CD4-positive, alpha-beta T cell (primary cell): ENCODE data around the gene DCDC1. TPM values are rescaled to one million over a fixed set of nuclear protein-coding genes. Genes with fewer than 3 reads are reported as not detected.

ENCODE experiments used
- ATAC-seq: fragments of 200-7000 bp; cut with Tn5 transposase; one replicate; pipeline ENCODE4 v1.10.0; 2022; ENCODE audit warnings: mild to moderate bottlenecking; ENCODE audit not compliant: poor library complexity
- CTCF ChIA-PET: fragments of 350-600 bp; sonication (Branson Sonifier 250); formaldehyde crosslinking; loops from one replicate; lab custom pipeline; 2021; ENCODE audit warnings: antibody characterized with exemption, inconsistent platforms; lab: Charles Lee
- POLR2A ChIA-PET: fragments of 350-600 bp; sonication (Branson Sonifier 250); formaldehyde crosslinking; loops from one replicate; lab custom pipeline; 2021; ENCODE audit warnings: antibody characterized with exemption, inconsistent platforms; lab: Charles Lee
- DNase-seq, 14 experiments: peaks; one replicate each; pipeline ENCODE4 v3.0.0-alpha.2; 2013 to 2020; ENCODE audit warnings: mixed read lengths in 2 of 14
- H3K27ac ChIP-seq, 2 donors: one replicate each; pipeline versions ENCODE4 v1.5.1 to v1.7.0; 2013; ENCODE audit warnings: low read length in 2 of 2, low read depth in 1 of 2, mild to moderate bottlenecking in 1 of 2
- H3K27me3 ChIP-seq, 2 experiments: 1 replicate in 1 of 2; 2 replicates in 1 of 2; pipeline versions ENCODE4 v1.6.1 to v1.7.0; 2013; ENCODE audit warnings: low read length in 2 of 2, control low read depth in 1 of 2, mild to moderate bottlenecking in 1 of 2, moderate library complexity in 1 of 2; ENCODE audit not compliant: insufficient read depth in 2 of 2, control insufficient read depth in 1 of 2
- H3K36me3 ChIP-seq: one replicate; pipeline ENCODE4 v1.6.1; 2013; ENCODE audit warnings: low read length, control low read depth; ENCODE audit not compliant: insufficient read depth
- H3K4me1 ChIP-seq: one replicate; pipeline ENCODE4 v1.6.1; 2013; ENCODE audit warnings: low read length, control low read depth; ENCODE audit not compliant: insufficient read depth
- H3K4me3 ChIP-seq: one replicate; pipeline ENCODE4 v1.5.1; 2013; ENCODE audit warnings: mild to moderate bottlenecking, low read length, moderate library complexity
- H3K9me3 ChIP-seq, 2 experiments: 1 replicate in 1 of 2; 2 replicates in 1 of 2; pipeline versions ENCODE4 v1.6.1 to v1.7.0; 2013; ENCODE audit warnings: low read length in 2 of 2, mild to moderate bottlenecking in 2 of 2, control low read depth in 1 of 2, moderate library complexity in 1 of 2; ENCODE audit not compliant: control insufficient read depth in 1 of 2, insufficient read depth in 1 of 2
- H3K27ac Mint-ChIP-seq: one replicate; pipeline ENCODE4 v1.8.0; 2020; ENCODE audit warnings: mixed read lengths
- H3K27me3 Mint-ChIP-seq: one replicate; pipeline ENCODE4 v1.8.0; 2021; ENCODE audit warnings: mixed read lengths
- H3K36me3 Mint-ChIP-seq: one replicate; pipeline ENCODE4 v1.8.0; 2021; ENCODE audit warnings: low read depth, mixed read lengths
- H3K4me1 Mint-ChIP-seq: one replicate; pipeline ENCODE4 v1.8.0; 2021; ENCODE audit warnings: low read depth, mixed read lengths
- H3K4me3 Mint-ChIP-seq: one replicate; pipeline ENCODE4 v1.8.0; 2020; ENCODE audit warnings: mild to moderate bottlenecking, mixed read lengths
- H3K9me3 Mint-ChIP-seq: one replicate; pipeline ENCODE4 v1.8.0; 2020; ENCODE audit warnings: mixed read lengths
- CTCF ChIP-seq: fragments of 200-600 bp; IDR thresholded peaks from one replicate; pipeline ENCODE4 v1.8.0; 2022; ENCODE audit warnings: antibody characterized with exemption, mild to moderate bottlenecking
- intact Hi-C, 2 experiments: fragments of 100-400 bp; cut with DNase I in 1 of 2; cut with micrococcal nuclease in 1 of 2; formaldehyde crosslinking; loops; one replicate each; pipeline versions ENCODE4 v1.15.1 to v1.9.0; 2023 to 2025; cut with DNase I, micrococcal nuclease
- total RNA-seq, 174 experiments: library from RNA in 2 of 174; stranded (reverse) in 2 of 174; gene quantifications; one replicate each; pipeline ENCODE4 v1.2.3 and lab custom pipeline; 2021 to 2026

The DCDC1 gene
- total RNA-seq, 2 experiments from 2014 or later = 0.11 TPM; not detected in 1

GRCh38 chr11:31417357-31417756 is 47.8 kb upstream of the DCDC1 start:
- Histone ChIP-seq H3K4me3 (no peak overlapping the region), H3K27me3 (no peaks in the 10 kb centered on the region), H3K27ac (no peak overlapping the region), H3K36me3 (peaks cover 11% of the 10 kb centered on the region), H3K9me3 (no peaks in the 10 kb centered on the region), H3K4me1 (no peaks in the 10 kb centered on the region)
- no peak overlapping the region for H3K27ac Mint-ChIP-seq
- no peak for ATAC-seq
- H3K4me3 Mint-ChIP-seq = no peak overlapping the region
- intact Hi-C loops = no loop called here
- H3K4me1 Mint-ChIP-seq = no peaks in the 10 kb centered on the region
- CTCF ChIA-PET = no interaction called here
- H3K36me3 Mint-ChIP-seq = peaks cover 23% of the 10 kb centered on the region
- H3K27me3 Mint-ChIP-seq = no peaks in the 10 kb centered on the region
- no peak for DNase-seq
- no peaks in the 10 kb centered on the region for H3K9me3 Mint-ChIP-seq
- POLR2A ChIA-PET = no interaction called here
- TF ChIP-seq CTCF = no peak

- H3K4me1 ChIP-seq = no peaks in the 10 kb centered on the region
- ChIA-PET POLR2A (interaction anchor here (0.5 kb wide), 1 partner anchor 196 kb away, joined by 4 read pairs; no protein-coding TSS in a partner anchor), CTCF (no interaction called here)
- H3K4me3 ChIP-seq = no peak overlapping the region
- Mint-ChIP-seq H3K4me3 (no peak overlapping the region), H3K27ac (no peak overlapping the region), H3K36me3 (peaks cover 33% of the 10 kb centered on the region), H3K9me3 (peaks cover 2% of the 10 kb centered on the region), H3K4me1 (no peaks in the 10 kb centered on the region), H3K27me3 (no peaks in the 10 kb centered on the region)
- H3K36me3 ChIP-seq = peaks cover 11% of the 10 kb centered on the region
- no peaks in the 10 kb centered on the region for H3K27me3 ChIP-seq
- no peak for ATAC-seq
- intact Hi-C loops = no loop called here
- no peak for TF ChIP-seq CTCF
- H3K9me3 ChIP-seq = no peaks in the 10 kb centered on the region
- H3K27ac ChIP-seq = no peak overlapping the region
- no peak for DNase-seq
Observed at GRCh38 chr11:31415435-31415834, 45.9 kb upstream of the DCDC1 start.

- ChIA-PET CTCF (no interaction called here), POLR2A (no interaction called here)
- Histone ChIP-seq H3K9me3 (no peaks in the 10 kb centered on the region), H3K36me3 (peaks cover 11% of the 10 kb centered on the region), H3K27me3 (no peaks in the 10 kb centered on the region), H3K4me3 (no peak overlapping the region), H3K4me1 (no peaks in the 10 kb centered on the region), H3K27ac (no peak overlapping the region)
- Mint-ChIP-seq H3K4me1 (no peaks in the 10 kb centered on the region), H3K27me3 (no peaks in the 10 kb centered on the region), H3K4me3 (no peak overlapping the region), H3K9me3 (peaks cover 2% of the 10 kb centered on the region), H3K27ac (no peak overlapping the region), H3K36me3 (peaks cover 33% of the 10 kb centered on the region)
- DNase-seq (no peak), ATAC-seq (no peak)
- no peak for TF ChIP-seq CTCF
- intact Hi-C loops = no loop called here
Observed at GRCh38 chr11:31414338-31414737, 44.8 kb upstream of the DCDC1 start.
